BJ (cell line): ENCODE results near the gene GCNT3. TPM values are rescaled to one million over a fixed set of nuclear protein-coding genes. Genes with fewer than 3 reads are reported as not detected.

Source experiments
- CTCF ChIA-PET: fragments of 350-600 bp; formaldehyde crosslinking; extraction: SDS; loops from one replicate; lab custom pipeline; 2021; ENCODE audit warnings: antibody characterized with exemption, inconsistent platforms; lab: Yijun Ruan, JAX
- POLR2A ChIA-PET: fragments of 300-600 bp; sonication (Branson Sonifier 250); formaldehyde crosslinking; extraction: SDS; loops from one replicate; lab custom pipeline; 2021; ENCODE audit warnings: antibody characterized with exemption; lab: Charles Lee
- DNase-seq: peaks from one replicate; pipeline ENCODE4 v3.0.0-alpha.2; 2011; ENCODE audit warnings: low read depth
- H3K27me3 ChIP-seq: 2 replicates; pipeline ENCODE4 v1.6.0; 2011; ENCODE audit warnings: low read length; ENCODE audit not compliant: control insufficient read depth, insufficient read depth
- H3K36me3 ChIP-seq: 2 replicates; pipeline ENCODE4 v1.5.1; 2011; ENCODE audit warnings: low read length; ENCODE audit not compliant: control insufficient read depth, insufficient read depth
- H3K4me3 ChIP-seq: 2 replicates; pipeline ENCODE4 v1.5.1; 2011; ENCODE audit warnings: low read depth, mild to moderate bottlenecking, control low read depth, low read length
- polyA plus RNA-seq: library from polyadenylated mRNA; depleted of rRNA; stranded (reverse); fragments of >200 nt; gene quantifications from 2 replicates; pipeline ENCODE4 v1.2.3, GENCODE V29; 2011
- TF ChIP-seq, protein P1 (sequence below): IDR thresholded peaks from 2 replicates; pipeline ENCODE4 v1.5.1; 2011; ENCODE audit warnings: low read depth, mild to moderate bottlenecking, control low read depth, inconsistent platforms, low read length, moderate library complexity; ENCODE audit not compliant: insufficient read depth

GCNT3 gene
- polyA plus RNA-seq, 1 experiment: not detected

DNA sequence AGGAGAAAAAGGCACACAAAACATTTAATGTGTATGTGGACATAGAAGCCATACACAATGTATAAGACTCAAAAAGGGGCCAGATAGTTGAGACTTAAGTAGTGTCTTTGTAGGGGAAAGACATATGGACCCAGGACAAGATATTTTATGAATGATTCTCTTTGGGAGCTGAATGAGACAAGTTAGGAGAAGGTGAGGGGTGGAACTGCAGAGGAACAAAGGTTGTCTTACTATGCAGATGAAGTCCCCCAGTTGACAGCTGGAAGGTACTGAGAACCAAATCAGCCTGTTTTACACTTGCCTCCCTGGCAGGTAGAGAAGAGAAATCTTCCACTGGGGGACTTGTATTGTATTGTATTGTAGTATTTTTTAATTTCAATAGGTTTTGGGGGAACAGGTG is 14.9 kb upstream of the GCNT3 start:
- ChIA-PET POLR2A (no interaction called here), CTCF (interaction anchor here (1.3 kb wide), 1 partner anchor 15 kb away, joined by 5 read pairs; the partner anchor contains the start of gene GCNT3)
- no peaks in the 10 kb centered on the region for H3K27me3 ChIP-seq

DNA sequence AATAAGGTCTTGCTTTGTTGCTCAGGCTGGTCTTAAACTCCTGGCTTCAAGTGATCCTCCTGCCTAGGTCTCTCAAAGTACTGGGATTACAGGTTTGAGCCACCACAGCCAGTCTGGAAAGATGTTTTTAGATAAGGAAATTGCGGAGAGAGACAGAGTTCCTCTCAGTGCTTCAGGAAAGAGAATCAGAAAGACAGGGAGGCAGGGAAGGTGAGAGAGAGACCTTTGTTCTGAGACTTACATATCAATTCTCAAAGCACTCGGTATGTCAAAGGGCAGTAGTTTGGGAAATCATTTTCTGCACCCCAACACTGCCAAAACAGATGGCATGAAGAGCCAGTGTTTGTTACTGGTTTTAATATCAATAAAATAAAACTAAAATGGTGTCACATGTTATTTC is 13.1 kb upstream of the GCNT3 start:
- H3K27me3 ChIP-seq: no peaks in the 10 kb centered on the region
- no peaks in the 10 kb centered on the region for H3K36me3 ChIP-seq
- DNase-seq: no peak
- TF ChIP-seq, protein P1, sequence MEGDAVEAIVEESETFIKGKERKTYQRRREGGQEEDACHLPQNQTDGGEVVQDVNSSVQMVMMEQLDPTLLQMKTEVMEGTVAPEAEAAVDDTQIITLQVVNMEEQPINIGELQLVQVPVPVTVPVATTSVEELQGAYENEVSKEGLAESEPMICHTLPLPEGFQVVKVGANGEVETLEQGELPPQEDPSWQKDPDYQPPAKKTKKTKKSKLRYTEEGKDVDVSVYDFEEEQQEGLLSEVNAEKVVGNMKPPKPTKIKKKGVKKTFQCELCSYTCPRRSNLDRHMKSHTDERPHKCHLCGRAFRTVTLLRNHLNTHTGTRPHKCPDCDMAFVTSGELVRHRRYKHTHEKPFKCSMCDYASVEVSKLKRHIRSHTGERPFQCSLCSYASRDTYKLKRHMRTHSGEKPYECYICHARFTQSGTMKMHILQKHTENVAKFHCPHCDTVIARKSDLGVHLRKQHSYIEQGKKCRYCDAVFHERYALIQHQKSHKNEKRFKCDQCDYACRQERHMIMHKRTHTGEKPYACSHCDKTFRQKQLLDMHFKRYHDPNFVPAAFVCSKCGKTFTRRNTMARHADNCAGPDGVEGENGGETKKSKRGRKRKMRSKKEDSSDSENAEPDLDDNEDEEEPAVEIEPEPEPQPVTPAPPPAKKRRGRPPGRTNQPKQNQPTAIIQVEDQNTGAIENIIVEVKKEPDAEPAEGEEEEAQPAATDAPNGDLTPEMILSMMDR: no peak
- POLR2A ChIA-PET: no interaction called here
- no peak overlapping the region for H3K4me3 ChIP-seq
- CTCF ChIA-PET: interaction anchor here (1.0 kb wide), 1 partner anchor 43 kb away, joined by 7 read pairs; no protein-coding TSS in a partner anchor

More for the DNA sequence above, 14.9 kb upstream of the GCNT3 start:
- no peak overlapping the region for H3K4me3 ChIP-seq
- TF ChIP-seq, protein P1: no peak
- no peaks in the 10 kb centered on the region for H3K36me3 ChIP-seq
- no peak for DNase-seq

DNA sequence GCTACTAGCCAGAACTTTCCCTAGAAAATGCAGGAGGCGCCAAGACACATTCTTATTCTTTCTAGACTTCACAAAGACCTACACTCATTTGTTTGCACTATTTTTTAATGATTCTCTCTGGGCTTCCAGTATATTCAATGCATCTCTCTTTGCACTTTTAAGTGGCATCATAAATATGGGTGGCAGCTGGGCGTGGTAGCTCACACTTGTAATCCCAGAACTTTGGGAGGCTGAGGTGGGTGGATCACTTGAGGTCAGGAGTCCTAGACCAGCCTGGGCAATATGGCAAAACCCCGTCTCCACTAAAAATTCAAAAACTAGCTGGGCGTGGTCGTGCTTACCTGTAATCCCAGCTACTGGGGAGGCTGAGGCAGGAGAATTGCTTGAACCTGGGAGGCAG is 5.6 kb upstream of the GCNT3 start:
- TF ChIP-seq, protein P1: no peak
- no peak overlapping the region for H3K4me3 ChIP-seq
- no peaks in the 10 kb centered on the region for H3K36me3 ChIP-seq
- POLR2A ChIA-PET: no interaction called here
- H3K27me3 ChIP-seq: no peaks in the 10 kb centered on the region
- CTCF ChIA-PET: no interaction called here
- no peak for DNase-seq

DNA sequence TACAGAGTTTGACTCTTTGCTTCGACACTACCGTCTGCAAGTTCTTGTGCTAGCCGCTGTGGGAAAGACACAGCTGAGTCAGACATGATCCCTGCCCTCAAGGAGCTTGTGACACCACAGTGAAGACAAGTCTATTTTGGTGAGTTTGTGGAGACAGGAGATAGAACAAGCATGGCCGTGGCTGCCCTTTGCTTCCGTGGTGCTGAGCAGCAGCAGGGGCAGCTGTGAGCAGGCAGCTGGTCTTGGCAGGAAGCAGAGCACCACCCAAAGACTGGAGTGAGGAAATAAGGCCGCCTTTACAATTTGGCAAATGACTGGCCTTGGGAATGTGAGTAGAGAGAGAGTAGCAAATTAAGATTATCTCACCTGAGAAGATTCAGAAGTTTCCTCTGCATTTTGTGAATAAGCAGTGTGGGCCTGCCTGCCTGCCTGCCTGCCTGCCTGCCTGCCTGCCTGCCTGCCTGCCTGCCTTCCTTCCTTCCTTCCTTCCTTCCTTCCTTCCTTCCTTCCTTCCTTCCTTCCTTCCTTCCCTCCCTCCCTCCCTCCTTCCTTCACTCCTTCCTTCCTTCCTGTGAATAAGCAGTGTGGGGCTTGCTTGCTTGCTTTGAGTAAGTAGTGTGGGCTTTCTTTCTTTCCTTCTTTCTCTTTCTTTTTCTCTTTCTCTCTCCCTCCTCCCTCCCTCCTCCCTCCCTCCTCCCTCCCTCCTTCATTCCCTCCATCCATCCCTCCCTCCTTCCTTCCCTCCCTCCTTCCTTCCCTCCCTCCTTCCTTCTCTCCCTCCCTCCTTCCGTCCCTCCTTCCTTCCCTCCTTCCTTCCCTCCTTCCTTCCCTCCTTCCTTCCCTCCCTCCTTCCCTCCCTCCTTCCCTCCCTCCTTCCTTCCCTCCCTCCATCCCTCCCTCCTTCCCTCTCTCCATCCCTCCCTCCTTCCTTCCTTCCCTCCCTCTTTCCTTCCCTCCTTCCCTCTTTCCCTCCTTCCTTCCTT is 1.6 kb upstream of the GCNT3 start:
- CTCF ChIA-PET: no interaction called here
- Histone ChIP-seq H3K4me3 (no peak overlapping the region), H3K27me3 (peaks cover 3% of the 10 kb centered on the region; the same call in 1 of the 2 replicates), H3K36me3 (no peaks in the 10 kb centered on the region)
- no peak for DNase-seq
- TF ChIP-seq, protein P1: no peak
- POLR2A ChIA-PET: no interaction called here

DNA sequence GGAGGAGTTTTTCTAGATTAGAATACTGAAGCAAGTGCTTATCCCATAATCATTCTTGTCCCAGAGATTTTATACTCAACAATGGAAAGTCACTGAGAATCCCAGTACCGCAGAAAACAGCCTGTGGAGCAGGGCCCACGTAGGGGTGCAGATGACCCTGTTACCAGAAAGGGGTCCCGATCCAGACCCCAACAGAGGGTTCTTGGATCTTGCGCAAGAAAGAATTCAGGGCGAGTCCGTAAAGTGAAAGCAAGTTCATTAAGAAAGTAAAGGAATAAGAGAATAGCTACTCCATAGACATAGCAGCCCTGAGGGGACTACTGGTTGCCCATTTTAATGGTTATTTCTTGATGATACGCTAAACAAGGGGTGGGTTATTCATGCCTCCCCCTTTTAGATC is 2.6 kb downstream of the GCNT3 start:
- ChIA-PET CTCF (interaction anchor here (0.7 to 1.1 kb wide), 3 partner anchors 10 to 1664 kb away, joined by 3 read pairs; no protein-coding TSS in a partner anchor), POLR2A (no interaction called here)
- Histone ChIP-seq H3K27me3 (peaks cover 3% of the 10 kb centered on the region; the same call in 1 of the 2 replicates), H3K36me3 (no peaks in the 10 kb centered on the region), H3K4me3 (no peak overlapping the region)
- TF ChIP-seq, protein P1: no peak
- DNase-seq: no peak
